Activated CD4-positive, alpha-beta T cell treated with anti-CD3 and anti-CD28 coated beads, Interleukin-2, Interleukin-6, amounts not matched to agents 100 ng/mL and 50 ng/mL, durations not matched to agents 16 hours and 8 hours (primary cell): Measurements from ENCODE around the gene LCN15.
A peak's percentile ranks its signal among the peaks of the same experiment; 100 is the strongest.

Experiments
- DNase-seq: peaks from one replicate; pipeline ENCODE4 v3.0.0-alpha.2; 2020

LCN15 gene

DNA sequence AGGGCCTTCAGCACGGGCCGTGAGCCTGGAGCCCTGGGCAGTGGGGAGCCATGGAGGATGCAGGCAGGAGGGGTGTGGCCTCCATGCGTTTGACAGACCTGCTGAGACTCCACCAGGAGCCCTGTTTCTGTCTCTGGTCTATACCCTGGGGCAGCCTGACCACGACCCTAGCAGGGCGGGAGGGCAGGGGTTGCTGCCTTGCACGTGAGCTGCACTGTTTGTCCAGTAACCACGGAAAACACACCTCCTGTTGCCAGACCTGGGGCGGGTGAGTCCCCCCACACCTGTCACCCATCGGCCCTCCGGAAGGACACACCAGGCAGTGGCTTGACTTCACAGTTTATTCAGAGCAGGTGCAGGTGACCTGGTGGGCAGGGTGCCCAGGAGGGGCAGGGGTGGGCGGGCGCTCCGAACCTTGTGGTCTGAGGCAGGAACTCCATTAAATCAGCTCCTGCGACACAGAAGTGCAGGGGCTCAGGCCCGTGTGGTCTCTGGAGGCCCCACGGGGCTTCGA lies 10.2 kb downstream of the LCN15 start:
- DNase-seq, result no peak

DNA sequence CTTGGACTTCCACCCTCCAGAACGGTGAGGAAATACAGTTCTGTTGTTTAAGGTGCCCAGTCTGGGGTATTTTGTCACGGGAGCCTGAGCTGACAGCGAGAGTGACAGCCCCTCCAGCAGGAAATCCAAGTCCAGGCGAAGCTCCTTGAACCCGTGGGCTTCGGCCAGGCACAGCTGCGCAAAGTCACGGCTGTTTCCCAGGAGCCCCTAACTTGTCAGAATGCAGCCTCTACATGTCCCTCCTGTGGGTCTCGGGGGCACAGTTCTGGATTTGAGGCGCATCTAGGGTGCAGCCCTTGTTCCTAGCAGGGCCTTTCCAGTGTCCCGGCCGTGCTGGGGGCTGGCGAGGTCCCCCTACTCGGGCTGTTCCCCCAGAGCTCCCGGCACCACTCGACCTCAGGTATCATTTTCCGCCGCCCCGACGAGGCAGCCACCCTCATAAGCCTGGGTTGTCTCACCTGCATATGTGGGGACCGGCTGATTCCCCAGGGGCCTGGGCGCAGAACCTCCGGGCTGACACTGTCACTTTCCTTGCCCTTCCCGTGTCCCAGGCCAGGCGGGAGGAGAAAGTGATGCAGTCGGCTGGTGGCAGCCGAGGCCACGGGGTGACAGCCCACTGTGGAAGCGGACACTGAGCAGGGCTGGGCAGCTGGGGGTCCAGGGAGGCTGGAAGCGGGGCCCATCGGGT lies 10.8 kb downstream of the LCN15 start:
- no peak for DNase-seq

DNA sequence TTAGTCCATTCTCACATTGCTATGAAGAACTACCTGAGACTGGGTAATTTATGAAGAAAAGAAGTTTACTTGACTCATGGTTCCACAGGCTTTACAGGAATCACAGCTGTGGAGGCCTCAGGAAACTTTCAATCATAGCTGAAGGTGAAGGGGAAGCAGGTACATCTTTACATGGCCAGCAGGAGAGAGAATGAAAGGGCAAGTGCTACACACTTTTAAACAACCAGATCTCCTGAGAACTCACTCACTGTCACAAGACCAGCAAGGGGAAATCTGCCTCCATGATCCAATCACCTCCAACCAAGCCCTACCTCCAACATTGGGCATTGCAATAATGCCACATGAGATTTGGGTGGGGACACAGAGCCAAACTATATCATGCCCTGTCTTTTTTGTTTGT lies 12.5 kb downstream of the LCN15 start:
- no peak for DNase-seq

DNA sequence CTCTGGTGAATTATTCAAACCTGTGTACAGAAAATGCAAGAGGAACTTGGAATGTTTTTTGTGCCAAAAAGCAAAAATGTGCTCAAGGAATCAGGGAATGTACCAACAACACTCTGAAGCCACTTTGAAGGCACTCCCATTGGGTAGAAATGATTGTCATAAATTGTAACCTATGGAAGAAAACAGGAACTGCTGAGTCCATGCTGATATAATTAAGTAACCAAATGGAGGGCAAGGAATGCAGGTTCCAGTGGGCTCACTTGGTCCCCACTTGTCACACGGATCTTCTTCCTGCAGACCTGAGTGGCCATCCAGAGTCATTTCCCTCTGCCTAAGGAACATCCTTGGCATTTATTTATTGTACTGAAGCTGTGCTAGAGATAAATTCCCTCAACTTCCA lies 13.1 kb downstream of the LCN15 start:
- no peak for DNase-seq

DNA sequence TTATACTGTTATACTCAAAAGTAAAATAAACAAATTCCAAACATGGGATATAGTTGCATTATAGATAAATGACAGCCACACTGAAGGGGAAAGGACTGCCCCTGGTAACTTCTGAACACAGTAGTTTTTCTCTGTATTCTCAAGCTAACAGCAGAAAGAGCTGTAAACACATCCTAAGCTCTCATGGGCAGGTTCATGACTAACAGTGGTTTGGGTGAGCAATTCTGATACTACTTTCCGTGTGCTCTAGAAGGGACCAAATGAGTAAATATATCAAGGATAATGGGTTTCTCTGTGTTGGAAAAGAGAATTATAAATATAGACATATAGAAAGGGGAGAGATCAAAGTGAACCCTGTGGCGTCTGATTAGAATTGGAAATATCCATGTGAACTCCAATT lies 13.8 kb downstream of the LCN15 start:
- DNase-seq, result peak; percentile 74

DNA sequence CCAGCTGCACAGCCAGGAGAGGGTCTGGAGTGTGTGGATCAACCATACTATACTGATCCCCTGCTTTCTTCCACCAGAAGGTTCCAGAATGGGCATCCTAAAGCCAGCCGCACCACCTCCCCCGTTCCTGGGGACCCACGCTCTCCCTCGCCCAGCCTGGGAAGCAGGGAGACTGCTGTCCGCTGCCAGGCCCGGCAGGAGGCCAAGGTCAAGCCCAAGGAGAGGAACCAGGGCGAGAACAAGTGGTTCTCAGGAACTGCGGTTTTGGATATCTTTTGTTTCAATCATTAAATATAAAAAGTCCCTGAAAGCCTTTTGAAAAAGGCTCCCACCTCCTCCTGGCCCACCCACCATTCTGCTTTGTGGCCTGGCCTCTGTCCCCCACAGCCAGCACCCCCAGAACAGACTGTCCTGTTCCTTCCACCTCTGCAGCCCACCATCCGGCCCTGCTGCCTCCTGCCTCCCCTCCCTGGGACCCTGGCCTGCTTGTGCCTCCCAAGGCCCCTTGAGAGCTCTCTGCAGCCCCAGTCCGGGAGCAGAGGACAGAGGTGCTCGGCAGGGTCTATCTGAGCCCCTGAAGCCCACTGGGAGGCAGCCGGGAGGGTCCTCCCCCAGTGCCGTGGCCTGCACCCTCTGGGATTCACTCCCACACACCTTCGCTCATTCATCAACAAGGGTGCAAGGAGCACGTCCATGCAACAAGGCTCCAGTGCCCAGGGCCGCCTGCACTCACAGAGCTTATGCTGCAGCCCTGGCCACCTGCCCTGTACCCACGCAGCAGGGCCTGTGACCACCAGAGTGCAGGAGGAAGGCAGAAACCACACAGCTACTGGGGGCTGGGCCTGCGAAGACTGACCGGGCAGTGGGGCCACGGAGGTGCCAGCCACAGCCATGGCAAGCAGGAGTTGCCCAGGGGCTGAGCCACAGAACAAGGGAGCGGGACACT lies 15.4 kb downstream of the LCN15 start:
- DNase-seq, result no peak

DNA sequence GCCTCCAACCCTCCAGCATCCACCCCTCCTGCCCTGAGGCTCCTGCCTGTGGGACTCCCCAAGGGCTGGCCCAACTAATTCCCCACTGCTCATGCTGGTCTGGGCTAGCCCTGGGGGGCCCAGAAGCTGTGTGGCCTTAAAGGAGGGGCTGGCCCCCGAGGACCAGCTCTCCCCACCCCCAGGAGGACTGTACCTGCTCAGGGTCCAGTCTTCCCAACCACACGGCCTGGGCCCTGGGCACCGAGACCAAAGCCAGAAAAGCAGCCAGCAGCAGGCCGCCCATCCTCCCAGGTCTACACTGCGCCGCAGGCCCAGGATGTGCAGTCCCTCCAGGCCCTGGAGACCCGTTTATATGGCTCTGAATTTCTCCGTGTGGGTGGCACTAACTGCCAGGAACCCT lies 16.1 kb downstream of the LCN15 start, which contains the start of gene LCN6:
LCN6 (minus strand) TSS at position 325 of the 400 bp plus-strand sequence; CDS start at position 283, 42 bp downstream.
- no peak for DNase-seq

DNA sequence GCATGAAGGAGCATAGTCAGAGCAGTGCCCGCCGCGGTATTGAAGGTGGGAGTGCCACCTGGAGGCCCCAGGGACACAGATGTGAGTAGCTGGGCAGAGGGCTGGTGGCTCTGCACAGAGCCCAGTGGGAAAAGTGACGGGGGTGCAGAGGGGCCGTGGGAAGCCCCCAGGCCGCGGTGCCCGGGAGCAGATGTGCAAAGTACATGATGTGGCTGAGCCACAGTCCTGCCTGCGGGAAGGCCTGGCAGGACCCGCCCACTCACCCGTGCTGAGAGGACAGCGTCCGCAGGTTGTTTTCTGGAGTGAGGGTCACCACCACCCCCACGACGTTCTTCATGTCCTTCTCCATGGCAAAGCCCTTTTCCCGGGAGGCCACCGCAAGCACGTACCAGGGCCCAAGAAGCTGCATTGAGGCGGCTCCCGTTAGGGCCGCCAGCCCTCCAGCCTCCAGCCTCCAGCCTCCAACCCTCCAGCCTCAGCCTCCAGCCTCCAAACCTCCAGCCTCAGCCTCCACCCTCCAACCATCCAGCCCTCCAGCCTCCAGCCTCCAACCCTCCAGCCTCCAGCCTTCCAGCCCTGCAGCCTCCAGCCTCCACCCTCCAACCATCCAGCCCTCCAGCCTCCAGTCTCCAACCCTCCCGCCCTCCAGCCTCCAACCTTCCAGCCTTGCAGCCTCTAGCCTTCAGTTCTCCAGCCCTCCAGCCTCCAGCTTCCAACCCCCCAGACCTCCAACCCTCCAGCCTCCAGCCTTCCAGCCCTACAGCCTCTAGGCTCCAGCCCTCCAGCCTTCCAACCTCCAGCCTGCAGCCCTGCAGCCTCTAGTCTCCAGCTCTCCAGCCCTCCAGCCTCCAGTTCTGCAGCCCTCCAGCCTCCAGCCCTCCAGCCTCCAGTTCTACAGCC lies 16.9 kb downstream of the LCN15 start:
- no peak for DNase-seq

DNA sequence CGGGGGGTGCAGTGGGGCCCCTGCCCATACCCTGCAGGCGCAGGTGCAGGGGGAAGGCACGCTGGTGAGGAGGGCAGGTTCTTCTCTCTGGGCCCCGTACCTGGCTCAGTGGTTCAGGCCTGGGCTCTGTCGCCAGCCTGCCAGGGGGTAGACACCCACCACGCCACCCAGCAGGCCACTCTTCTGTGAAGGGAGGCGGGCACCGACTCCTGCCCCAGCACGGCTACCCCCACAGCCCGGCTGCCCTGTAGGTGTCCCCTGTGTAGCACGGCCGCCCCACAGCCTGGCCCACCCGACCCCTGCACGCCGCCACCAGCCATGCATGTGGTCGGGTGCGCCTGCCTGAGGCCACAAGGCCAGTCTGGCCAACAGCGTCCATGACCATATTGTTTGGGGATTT lies 17.7 kb downstream of the LCN15 start:
- no peak for DNase-seq

DNA sequence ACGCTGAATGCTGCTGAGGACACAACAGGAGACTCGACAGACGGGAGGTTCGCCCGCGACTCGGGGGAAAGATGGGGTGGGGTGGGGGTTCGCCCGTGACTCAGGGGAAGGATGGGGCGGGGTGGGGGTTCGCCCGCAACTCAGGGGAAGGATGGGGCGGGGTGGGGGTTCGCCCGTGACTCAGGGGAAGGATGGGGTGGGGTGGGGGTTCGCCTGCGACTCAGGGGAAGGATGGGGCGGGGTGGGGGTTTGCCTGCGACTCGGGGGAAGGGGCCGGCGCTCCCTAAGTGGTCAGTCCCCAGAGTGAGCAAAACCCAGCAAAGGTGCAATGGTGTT lies 18.2 kb downstream of the LCN15 start:
- no peak for DNase-seq

DNA sequence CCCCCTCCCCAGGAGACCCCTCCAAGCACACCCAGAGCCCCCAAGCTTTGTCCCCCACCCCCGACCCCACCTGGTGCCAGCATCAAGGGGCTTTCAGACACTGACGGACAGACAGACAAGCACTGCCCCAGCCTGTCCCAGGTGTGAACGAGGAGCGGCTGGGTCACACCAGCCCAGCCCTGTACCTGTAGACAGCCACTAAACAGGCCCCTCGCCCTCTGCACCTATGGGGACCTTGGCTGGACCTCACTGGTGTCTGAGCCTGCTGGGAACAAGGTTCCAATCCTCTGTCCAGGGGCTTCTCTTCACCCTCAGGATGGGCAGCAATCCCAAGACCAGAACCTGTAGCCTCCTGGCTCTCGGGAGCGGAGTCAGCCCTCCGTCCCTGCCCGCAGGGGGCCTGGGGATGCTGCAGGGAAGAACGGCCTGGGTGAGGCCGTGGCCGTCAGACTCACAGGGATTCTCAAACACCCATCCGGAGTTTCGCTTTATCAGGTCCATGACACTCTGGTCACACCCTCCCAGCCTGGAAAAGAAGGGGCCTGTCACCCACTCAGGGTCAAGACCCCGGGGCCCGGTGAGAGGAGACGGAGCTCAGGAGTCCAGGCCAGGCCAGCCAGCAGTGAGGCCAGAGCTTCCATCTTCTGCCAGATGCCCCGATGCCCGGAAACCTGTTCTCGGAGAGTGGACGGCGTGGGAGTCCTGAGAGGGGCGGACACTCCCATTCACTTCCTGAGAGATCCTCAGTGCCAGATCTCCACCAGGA lies 18.7 kb downstream of the LCN15 start:
- DNase-seq, result no peak

DNA sequence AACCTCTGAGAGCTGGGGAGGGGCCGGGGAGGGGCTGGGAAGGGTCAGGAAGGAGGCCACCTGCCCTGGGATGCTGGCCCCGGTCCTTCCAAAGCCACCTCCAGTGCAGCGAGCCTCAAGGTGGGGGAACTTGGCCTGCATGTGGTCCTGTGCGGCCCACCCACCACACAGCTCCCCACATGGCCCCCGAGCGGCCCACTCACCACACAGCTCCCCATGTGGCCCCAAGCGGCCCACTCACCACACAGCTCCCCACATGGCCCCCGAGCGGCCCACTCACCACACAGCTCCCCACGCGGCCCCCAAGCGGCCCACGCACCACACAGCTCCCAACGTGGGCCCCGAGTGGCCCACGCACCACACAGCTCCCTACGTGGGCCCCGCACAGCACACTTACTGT lies 19.5 kb downstream of the LCN15 start:
- no peak for DNase-seq

DNA sequence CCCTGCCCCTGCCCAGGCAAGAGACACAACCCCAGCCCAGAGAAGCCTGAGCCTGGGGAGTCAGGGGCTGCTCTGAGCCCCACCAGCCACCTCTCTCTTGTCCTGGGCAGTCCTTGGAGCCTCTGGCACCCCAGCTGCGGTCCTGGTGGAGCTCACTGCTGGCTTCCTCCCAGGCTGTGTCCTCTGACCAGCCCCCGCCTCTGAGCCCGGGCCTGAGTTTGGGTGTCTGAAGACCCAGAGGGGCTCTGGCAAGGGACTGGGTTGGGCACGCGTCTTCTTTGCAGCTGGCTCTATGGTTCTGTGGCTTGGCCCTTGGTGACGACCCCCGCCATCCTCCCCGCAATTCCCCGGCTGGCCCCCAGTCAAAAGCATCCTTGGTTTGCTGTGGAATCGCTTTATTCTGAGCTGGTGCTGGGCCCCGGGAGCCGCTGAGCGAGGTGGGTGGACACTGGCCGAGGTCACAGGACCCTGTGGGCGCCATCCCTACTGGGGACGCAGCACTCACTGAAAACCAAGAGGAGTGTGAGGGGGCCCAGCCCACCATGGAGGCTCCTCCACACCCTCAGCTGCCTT lies 20.6 kb downstream of the LCN15 start:
- no peak for DNase-seq

DNA sequence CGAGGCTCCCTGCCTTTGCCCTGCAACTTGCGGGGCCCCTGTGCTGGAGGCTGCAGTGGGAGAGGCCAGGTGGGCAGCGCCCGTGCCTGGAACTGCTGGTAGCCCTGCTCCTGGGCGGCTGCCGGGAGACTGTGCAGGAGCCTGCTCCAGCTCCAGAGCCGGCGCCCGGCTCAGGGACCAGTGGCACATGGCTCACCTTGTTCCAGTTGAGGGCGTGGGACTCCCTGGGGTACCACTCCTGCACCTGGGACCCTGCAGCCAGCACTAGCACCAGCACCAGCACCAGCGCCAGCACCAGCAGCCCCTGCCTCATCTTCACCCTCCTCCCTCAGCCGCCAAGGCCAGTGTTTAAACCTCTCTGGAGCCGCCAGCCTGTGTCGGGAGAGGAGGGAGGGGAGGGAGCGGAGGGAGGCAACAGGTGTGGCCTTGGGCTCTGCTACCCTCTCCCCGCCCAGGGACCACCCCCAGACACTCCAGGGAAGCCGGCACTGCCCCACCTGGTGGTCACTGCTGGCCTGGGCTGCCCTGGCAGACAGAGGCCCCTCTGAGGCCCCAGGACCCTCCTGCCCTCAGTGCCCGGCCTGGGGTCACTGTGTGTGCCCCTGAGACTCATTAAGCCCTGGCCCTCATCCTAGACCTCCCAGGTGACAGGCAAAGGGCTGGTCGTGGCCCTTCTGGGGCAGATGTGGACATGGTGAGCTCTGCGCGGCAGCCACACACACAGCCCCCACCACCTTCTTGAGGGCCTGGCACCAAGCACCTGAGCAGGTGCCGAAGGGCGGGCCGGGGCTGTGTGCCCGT lies 21.5 kb downstream of the LCN15 start, which contains the start of gene LCN10:
LCN10 (minus strand) TSS at position 350 of the 801 bp plus-strand sequence; CDS start at position 313, 37 bp downstream.
- no peak for DNase-seq

DNA sequence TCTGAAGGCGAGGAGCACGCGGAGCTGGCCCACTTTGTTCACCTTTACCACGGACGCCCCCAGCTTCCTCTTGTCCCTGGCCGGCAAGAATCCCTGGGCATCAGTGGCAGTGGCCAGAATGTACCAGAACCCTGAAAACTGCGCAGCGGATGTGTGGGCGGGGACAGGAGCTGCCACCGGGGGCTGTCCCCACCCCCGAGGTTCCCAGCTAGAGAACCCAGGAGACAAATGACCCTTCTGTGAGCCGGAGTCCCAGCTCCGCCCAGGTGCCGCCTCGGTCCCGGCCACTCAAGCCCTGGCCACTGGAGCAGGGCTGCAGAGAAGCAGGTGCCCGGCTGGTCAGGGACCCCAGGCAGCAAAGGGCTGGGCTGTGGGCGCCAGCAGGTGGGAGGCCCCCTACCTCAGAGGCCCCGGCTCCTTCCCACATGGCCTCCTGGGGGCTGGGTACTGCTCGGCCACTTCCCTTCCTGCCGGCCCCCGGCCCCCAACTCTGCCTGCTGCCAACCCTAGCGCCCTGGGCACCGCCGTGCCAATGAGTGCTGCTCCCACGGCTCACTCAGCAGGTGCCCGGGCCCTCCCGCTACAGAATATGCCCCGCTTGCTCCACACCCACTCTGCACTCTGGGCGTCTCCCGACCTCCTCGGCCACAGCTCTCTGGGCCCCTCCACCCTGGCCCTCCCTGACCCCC lies 22.3 kb downstream of the LCN15 start:
- DNase-seq, result peak; percentile 42

DNA sequence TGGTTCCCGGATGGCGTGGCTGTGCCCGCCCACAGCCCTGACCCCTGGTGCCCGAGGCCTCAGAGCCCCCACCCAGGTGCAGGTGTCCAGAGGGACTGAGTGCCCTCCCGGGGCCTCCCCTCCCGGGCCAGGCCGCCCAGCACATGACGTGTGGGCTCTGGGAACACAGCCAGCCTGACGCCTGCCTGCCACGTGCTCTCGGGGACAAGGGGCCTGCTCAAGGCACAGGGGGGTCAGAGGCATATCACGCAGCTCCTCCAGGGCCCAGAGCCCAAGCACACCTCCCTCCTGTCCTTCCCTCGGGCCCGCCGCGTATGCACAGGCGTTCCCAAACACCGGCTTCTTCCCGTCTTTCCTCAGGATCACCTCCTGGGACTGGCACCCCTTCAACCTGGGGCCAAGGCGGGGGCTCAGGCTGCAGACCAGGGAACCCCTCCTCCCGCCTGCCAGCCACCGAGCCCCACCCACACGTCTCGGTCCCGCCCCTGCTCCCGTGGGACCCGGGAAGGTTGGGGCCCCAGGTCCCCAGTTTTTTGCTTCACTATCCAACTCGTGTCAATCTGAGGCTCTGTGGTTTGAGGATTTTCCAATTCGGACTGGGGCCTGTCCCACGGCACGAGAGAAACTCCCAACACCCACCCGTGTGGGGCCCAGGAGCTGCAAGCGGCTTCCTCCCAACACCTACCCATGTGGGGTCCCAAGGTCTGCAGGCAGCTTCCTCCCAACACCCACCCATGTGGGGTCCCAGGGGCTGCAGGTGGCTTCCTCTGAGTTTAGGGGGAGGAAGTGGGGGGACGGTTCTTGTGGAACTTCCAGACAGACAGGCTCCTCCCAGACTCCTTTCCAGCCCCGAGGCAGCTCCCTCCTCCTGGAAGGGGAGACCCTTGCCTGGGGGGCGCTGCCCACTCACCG lies 23.1 kb downstream of the LCN15 start:
- DNase-seq, result no peak

DNA sequence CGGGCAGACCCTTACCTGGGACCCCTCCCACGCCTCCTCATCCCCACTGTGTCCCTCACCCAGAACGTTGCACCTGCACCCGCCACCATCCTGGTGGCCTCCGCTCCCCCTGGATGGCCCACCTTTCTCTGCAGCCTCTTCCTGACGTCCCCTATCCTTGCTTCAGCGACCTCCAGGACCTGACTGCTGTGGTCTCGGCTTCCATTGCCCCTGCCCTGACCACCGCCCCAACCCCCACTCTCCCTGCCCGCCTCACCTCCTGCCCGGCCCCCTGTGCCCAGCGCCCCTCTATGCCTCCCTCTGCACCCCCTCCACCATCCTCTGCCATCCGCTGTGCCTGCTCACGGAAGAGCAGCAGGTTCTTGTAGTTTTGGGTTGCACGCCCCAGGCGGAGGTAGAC lies 23.8 kb downstream of the LCN15 start:
- no peak for DNase-seq

DNA sequence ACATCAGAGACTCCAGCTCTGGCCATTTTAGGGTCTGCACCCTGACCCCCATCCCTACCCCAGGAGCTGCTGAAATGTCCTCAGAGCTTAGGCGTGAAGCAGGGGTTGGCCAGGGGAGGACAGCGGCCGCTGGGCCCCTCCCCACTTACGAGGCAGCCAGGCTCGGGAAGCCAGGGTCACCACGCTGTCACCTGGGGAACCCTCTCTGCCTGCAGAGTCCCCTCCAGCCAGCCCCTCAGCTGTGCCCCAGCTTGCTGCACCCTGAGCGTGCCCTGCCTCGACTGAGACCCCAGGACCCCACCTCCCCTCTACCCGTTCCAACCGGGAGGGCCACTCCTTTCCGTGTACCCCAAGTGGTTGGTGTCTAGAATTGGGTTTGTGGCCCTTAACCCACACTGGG lies 24.2 kb downstream of the LCN15 start:
- DNase-seq, result no peak

DNA sequence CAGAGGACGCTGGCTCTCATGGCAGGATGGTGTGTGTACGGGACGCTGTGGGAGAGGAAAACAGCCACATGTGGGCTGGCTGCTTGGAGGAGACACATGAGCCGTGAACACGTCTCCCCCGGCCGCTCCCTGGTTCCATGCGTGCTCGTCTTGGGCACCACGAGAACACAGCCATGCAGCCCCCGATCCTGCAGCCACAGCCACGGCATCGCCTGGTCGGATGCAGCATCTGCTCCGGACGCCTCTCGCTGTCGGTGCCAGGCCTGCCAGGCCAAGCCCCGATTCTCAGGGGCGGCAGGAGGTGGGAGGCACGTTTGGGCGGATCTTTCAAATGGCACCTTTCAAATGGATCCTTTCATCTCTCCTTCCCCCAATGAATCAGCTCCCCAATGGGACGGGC lies 24.8 kb downstream of the LCN15 start:
- DNase-seq, result no peak
